ENCODE results near the gene MRPS25. TPM values are rescaled to one million over a fixed set of nuclear protein-coding genes. Genes with fewer than 3 reads are reported as not detected.

Gene MRPS25
- polyA plus RNA-seq, 3 donors, result 23.7 to 60.7 (median 24.6) TPM

GRCh38 chr3:15091575-15091974 lies 26.5 kb upstream of the MRPS25 start:
- H3K27ac ChIP-seq (ENCODE audit: low read depth in 1 of 2, low read length in 2 of 2), result no peak overlapping the region
- WGBS (ENCODE audit: insufficient coverage), result 69% methylated on average over 2 of the region's 5 CpGs
- H3K4me1 Mint-ChIP-seq, result no peaks in the 10 kb centered on the region
- H3K4me2 ChIP-seq (replicated peaks; ENCODE audit: extremely low read depth, low read length, poor library complexity, severe bottlenecking), result no peak overlapping the region
- no peak for DNase-seq
- H4K20me1 ChIP-seq (ENCODE audit: insufficient read depth, low read length), result no peaks in the 10 kb centered on the region
- H3K4me1 ChIP-seq (ENCODE audit: control insufficient read depth in 1 of 2, insufficient read depth in 2 of 2, low read length in 2 of 2), result no peaks in the 10 kb centered on the region
- peaks cover 67 to 96% of the 10 kb centered on the region in 2 donors for H3K36me3 ChIP-seq (replicated peaks in 1 of 2; ENCODE audit: control insufficient read depth in 1 of 2, insufficient read depth in 2 of 2, low read length in 2 of 2)
- no peak overlapping the region for H3K4me3 ChIP-seq (replicated peaks in 1 of 3; ENCODE audit: low read depth in 2 of 3, low read length in 3 of 3)
- no peak overlapping the region for H3K27ac Mint-ChIP-seq
- no peak overlapping the region for H3K4me3 Mint-ChIP-seq
- H3K79me2 ChIP-seq (ENCODE audit: insufficient read depth, low read length), result peaks cover 8% of the 10 kb centered on the region
- no peaks in the 10 kb centered on the region for H3K27me3 ChIP-seq (ENCODE audit: control insufficient read depth in 2 of 2, insufficient read depth in 2 of 2, low read length in 2 of 2)
- H3K9me3 ChIP-seq (replicated peaks in 1 of 2; ENCODE audit: control insufficient read depth in 1 of 2, insufficient read depth in 1 of 2, low read length in 2 of 2), result no peaks in the 10 kb centered on the region
- H3K9me3 Mint-ChIP-seq, result no peaks in the 10 kb centered on the region
- peaks cover 67 to 81% of the 10 kb centered on the region in 2 donors for H3K36me3 Mint-ChIP-seq
- no peak overlapping the region for H3K9ac ChIP-seq (ENCODE audit: insufficient read depth, low read length, poor library complexity, severe bottlenecking)
- intact Hi-C loops (cut with micrococcal nuclease), result loop anchor here in 1 of 2 donors (10.0 kb wide), 1 partner anchor 147 kb away; the partner anchor contains the start of gene NR2C2
- no peaks in the 10 kb centered on the region for H3K27me3 Mint-ChIP-seq (ENCODE audit: low read depth in 3 of 3)
- H2AFZ ChIP-seq (ENCODE audit: insufficient read depth, low read depth, low read length, poor library complexity, severe bottlenecking), result no peak overlapping the region
- TF ChIP-seq CTCF (IDR thresholded peaks at IDR 0.05), result no peak

GRCh38 chr3:15089201-15089600 lies 24.1 kb upstream of the MRPS25 start:
- no peak overlapping the region for H3K4me2 ChIP-seq (replicated peaks; ENCODE audit: extremely low read depth, low read length, poor library complexity, severe bottlenecking)
- H3K27ac ChIP-seq (ENCODE audit: low read depth in 1 of 2, low read length in 2 of 2), result no peak overlapping the region
- H3K36me3 ChIP-seq (replicated peaks in 1 of 2; ENCODE audit: control insufficient read depth in 1 of 2, insufficient read depth in 2 of 2, low read length in 2 of 2), result peaks cover 72 to 96% of the 10 kb centered on the region in 2 donors
- WGBS (ENCODE audit: insufficient coverage), result no CpG with 5 or more reads among the region's 1 CpG
- no peaks in the 10 kb centered on the region for H3K9me3 ChIP-seq (replicated peaks in 1 of 2; ENCODE audit: control insufficient read depth in 1 of 2, insufficient read depth in 1 of 2, low read length in 2 of 2)
- H3K36me3 Mint-ChIP-seq, result peaks cover 67 to 84% of the 10 kb centered on the region in 2 donors
- intact Hi-C loops (cut with micrococcal nuclease), result no loop called here
- H3K4me3 Mint-ChIP-seq, result no peak overlapping the region
- no peak for DNase-seq
- H3K9me3 Mint-ChIP-seq, result no peaks in the 10 kb centered on the region
- H3K79me2 ChIP-seq (ENCODE audit: insufficient read depth, low read length), result no peaks in the 10 kb centered on the region
- no peak overlapping the region for H3K27ac Mint-ChIP-seq
- TF ChIP-seq CTCF (IDR thresholded peaks at IDR 0.05), result no peak
- no peaks in the 10 kb centered on the region for H3K27me3 ChIP-seq (ENCODE audit: control insufficient read depth in 2 of 2, insufficient read depth in 2 of 2, low read length in 2 of 2)
- peaks cover 0 to 3% (median 2%) of the 10 kb centered on the region in 3 donors for H3K27me3 Mint-ChIP-seq (ENCODE audit: low read depth in 3 of 3)
- H3K9ac ChIP-seq (ENCODE audit: insufficient read depth, low read length, poor library complexity, severe bottlenecking), result no peak overlapping the region
- no peak overlapping the region for H3K4me3 ChIP-seq (replicated peaks in 1 of 3; ENCODE audit: low read depth in 2 of 3, low read length in 3 of 3)
- H3K4me1 Mint-ChIP-seq, result no peaks in the 10 kb centered on the region
- H4K20me1 ChIP-seq (ENCODE audit: insufficient read depth, low read length), result no peaks in the 10 kb centered on the region
- H2AFZ ChIP-seq (ENCODE audit: insufficient read depth, low read depth, low read length, poor library complexity, severe bottlenecking), result no peak overlapping the region
- H3K4me1 ChIP-seq (ENCODE audit: control insufficient read depth in 1 of 2, insufficient read depth in 2 of 2, low read length in 2 of 2), result no peaks in the 10 kb centered on the region

Data from CD14-positive monocyte (primary cell).